ENCODE measurements around the gene LACTBL1.
"Not testable (repeated sequence)": the region's sequence is repeated elsewhere in the genome, so short reads cannot be mapped to it uniquely, and the experiment has no call there.

Gene LACTBL1, protein sequence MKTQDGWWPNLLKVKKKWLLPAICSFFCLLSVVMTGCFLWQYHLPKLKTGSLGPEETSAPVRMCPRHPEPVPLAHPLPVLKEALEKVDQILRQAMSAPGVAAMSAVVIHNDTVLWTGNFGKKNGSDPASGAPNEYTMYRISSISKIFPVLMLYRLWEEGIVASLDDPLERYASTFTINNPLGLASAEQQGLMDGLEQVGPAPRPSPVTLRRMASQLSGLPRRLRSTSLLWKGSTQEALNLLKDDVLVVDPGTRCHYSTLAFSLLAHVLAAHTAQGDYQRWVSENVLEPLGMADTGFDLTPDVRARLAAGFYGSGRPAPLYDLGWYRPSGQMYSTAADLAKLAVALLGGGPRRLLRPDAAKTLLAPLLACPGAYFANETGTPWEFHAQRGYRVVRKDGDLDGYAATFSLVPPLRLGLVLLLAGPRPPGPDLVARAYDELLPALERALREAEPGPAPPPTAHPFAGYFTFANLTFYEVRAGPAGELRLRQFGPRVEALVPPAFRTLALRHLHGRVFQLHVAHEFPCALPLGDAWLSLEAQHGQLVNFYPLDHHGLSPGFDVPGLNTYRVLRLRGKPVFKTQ

DNA sequence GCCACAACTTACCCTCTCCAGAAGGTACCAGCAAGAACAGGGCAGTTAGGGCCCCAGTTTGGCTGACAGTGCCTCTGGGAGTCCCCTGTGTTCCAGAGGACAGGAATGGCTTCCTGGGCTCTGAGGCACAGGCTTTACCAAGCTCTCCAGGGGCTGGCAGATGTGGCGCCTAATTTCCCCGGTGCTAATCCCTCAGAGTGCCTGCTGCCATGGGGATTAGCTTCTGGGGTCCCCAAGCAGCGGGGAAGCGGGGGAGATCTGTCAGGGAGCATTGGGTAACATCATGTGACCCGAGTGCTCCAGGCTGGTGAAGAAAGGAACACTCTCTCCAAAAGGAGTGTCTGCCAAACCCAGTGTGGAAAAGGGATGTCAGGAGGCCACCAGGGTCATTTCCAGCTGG lies at the start of gene LACTBL1:
Gene LACTBL1 (minus strand): TSS at position 107 of the 400 bp plus-strand sequence. CDS start 550 bp downstream, outside the sequence.
- DNase-seq (ENCODE audit: low read depth), result no peak

DNA sequence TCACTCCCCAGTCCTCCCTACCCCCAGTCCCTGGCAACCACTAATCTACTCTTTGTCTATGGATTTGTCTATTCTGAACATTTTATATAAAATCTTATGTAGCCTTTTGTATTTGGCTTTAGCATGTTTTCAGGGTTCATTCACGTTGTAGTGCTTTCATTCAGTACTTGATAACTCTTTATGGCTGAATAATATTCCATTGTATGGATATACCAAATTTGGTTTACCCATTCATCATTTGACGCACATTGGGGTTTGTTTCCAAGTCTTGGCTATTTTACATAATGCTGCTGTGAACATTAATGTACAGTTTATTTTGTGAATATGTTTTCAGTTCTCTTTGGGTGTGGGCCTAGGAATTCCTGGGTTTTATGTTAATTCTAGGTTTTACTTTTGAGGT lies 49.2 kb upstream of the LACTBL1 start:
- no peak for DNase-seq (ENCODE audit: low read depth)

DNA sequence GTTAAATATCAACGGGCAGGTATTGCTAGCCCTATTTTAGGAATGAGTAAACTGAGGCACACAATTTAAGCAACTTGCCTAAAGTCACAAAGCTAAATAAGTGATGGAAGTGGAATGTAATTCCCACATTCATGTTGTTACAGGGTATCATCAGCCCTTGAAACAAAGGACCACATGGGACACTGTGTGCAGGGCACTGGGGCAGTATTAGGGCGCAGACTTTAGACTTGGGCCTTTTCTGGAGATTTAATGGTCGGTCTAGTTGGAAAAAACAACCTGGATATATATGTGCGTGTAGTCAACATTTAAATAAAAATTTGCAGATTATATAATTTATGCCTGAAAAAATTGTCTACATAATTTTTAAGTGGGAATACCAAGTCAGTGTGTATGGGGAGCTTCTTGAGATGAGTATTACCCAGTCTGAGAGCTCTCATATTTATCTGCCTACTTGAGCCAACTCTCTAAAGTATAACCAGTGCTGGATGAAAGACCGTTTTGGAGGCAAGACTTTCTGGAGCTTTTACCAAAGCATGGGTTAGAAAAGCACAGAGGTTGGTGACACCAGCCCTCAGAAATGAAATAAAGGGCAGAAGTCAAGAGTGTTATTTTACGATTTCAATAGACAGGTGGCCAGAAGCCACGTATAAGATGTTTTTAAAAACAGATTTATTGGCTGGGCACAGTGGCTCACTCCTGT lies 48.2 kb upstream of the LACTBL1 start:
- DNase-seq (ENCODE audit: low read depth), result no peak

DNA sequence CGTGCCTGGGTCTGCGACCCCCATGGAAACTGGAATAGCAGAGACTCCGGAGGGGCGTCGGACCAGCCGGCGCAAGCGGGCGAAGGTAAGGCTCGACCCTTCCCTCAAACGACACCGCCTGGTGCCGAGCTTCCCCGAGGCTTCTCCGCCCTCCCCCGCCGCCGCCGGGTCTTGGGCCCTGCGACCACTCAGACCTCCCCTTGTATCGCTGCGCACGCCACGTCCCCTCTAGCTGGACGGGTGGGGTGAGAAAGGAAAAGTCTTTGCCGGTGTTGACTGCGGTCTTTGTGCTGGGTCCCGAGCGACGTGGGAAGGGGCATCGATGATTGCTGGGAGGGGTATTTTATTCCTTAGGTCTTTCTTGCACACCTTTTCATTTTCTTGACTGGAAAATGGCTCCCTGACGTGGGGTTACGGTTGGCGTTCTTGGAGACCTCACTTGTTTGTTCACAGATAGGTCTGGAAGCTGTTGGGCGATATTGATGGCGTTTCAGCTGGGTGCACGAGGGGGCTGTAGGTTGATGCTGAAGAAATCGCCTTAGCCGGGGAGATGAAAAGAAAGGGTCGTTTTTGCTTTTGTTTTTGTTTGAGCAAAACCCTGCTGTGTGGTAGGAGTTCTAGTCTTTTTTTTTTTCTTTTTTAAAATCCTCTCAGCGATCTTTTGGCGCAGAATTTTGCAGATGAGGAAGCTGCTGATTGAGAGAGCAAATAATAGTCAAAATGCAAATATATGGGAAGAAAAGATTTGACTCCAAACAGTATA lies 47.4 kb upstream of the LACTBL1 start:
- no peak for DNase-seq (ENCODE audit: low read depth)

DNA sequence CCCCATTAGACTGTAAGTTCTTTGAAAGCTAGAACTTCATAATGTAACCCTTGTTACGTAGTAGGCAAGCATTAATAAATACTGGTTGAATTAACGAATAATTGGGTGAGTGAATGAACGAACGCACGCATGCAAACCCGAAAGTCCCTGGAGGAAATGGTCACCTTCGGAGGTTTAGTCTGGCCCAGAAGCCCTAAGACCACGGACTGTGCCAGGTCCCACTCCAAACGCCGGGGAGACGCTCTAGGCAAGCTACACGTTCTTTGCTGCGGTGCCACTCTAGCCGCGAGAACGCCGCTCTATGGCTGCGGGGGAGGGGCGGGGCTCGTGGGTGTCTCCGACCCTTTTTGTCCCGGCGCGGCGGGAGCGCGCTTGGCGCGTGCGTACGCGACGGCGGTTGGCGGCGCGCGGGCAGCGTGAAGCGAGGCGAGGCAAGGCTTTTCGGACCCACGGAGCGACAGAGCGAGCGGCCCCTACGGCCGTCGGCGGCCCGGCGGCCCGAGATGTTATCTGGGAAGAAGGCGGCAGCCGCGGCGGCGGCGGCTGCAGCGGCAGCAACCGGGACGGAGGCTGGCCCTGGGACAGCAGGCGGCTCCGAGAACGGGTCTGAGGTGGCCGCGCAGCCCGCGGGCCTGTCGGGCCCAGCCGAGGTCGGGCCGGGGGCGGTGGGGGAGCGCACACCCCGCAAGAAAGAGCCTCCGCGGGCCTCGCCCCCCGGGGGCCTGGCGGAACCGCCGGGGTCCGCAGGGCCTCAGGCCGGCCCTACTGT lies 46.6 kb upstream of the LACTBL1 start, which contains the start of gene KDM1A:
Gene KDM1A (plus strand): TSS at position 375 of the 769 bp plus-strand sequence. CDS start 129 bp downstream, at position 504.
- DNase-seq (ENCODE audit: low read depth), result peak; percentile 92

DNA sequence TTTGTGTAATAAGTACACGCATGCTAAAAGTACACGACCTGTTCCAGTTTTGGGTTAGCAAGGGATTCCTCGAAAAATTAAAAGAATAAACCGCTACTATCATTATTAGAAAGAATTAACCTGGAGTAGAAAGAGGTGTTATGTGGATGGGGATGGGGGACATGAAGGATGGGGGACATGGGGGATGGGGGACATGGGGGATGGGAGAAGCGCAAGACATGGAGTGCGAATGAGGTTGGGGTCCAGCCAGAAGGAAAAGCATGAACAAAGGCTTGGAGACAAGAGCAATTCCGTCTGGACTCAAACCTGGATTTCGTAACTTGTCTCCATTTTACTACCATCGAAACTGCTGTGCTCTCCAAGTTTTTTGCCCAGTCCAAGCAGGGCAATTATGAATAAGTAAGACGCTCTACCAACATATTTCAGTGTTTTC lies 46.0 kb upstream of the LACTBL1 start:
- no peak for DNase-seq (ENCODE audit: low read depth)

DNA sequence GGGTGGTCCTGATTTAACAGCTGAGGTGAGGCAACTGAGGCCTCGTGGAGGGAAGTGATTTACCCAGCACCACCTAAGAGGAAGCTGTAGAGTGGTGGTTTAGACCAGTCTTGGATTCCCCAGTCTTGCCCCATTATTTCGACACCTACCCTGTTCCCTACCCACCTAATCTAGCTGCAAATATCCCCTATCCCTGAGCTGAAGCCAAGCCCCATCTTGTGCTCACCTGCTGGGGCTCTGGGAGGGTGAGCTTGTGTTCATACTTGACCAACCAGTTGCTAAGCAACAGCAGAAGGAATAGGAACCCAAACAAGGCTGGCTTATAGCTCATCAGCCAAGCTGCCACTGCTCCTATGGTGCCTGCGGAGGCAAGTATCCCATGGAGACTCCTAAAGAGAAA lies 41.0 kb upstream of the LACTBL1 start:
- DNase-seq (ENCODE audit: low read depth), result no peak

DNA sequence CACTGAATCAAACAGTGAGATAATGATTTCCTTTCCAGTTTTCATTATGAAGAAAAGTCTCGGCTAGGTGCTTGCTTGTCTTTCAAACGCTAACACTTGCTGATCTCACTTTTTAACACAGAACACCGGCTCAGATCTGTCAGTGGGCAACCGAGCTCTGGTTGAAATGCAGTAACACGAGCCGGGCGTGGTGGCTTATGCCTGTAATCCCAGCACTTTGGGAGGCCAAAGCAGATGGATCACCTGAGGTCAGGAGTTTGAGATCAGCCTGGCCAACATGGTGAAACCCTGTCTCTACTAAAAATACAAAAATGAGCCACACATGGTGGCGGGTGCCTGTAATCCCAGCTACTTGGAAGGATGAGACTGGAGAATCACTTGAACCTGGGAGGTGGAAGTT lies 37.4 kb upstream of the LACTBL1 start:
- not testable (repeated sequence) for DNase-seq (ENCODE audit: low read depth)

DNA sequence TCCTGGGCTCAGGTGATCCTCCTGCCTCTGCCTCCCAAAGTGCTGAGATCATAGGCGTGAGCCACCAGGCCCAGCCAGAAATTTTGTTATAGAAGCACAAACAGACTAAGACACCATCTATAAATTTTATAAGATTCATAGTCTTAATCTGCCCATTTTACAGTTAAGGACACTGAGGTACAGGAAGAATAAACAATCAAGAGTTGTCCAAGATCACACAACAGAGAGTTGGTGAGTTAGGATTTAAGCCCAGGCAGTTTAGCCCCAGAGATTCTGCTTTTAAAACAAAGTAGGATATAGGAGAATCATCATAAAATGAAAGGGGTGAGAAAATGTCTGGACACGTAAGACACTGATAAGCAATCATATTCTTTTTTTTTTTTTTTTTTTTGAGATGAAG lies 36.2 kb upstream of the LACTBL1 start:
- DNase-seq (ENCODE audit: low read depth), result no peak

DNA sequence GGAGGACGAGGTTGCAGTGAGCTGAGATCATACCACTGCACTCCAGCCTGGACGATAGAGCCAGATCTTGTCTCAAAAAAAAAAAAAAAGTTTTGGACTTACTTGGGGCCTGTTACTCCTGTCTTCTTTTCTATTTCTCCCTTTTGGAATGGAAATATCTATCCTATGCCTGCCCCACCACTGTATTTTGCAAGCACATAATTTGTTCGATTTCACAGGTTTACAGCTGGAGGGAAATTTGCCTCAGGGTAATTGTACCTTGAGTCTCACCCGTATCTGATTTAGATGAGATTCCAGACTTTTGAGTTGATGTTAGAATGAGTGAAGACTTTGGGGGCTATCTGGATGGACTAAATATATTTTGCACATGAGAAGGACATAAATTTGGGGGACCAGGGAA lies 34.4 kb upstream of the LACTBL1 start:
- no peak for DNase-seq (ENCODE audit: low read depth)

DNA sequence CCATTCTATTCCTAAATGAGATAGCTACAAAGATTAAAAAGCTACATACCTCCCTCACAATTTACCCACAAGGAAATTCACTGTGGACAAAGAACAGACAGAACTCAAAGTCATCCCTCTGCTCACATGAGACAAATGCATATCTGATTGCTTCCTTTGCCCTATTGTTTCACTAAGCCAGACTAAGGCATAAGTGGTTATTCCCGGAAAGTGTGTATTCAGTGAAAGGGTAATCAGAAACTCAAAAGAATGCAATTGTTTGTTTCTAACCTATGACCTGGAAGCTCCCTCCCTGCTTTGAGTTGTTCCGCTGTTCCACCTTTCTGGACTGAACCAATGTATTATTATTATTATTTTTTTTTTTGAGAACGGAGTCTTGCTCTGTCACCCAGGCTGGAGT lies 32.1 kb upstream of the LACTBL1 start:
- not testable (repeated sequence) for DNase-seq (ENCODE audit: low read depth)

DNA sequence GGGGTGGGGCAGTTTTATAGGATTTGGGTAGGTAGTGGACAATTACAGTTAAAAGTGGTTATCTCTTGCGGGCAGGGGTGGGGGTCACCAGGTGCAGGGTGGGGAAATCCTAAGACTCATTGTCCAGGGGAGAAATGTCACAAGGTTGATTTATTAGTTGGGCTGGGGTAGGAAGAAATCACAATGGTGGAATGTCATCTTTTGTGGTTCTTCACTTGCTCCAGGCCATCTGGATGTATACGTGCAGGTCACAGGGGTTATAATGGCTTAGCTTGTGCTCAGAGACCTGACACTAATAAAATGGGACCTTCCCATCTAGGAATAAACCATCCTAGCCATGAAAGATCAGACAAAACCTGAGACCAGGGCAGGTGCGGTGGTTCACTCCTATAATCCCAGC lies 31.4 kb upstream of the LACTBL1 start:
- no peak for DNase-seq (ENCODE audit: low read depth)

DNA sequence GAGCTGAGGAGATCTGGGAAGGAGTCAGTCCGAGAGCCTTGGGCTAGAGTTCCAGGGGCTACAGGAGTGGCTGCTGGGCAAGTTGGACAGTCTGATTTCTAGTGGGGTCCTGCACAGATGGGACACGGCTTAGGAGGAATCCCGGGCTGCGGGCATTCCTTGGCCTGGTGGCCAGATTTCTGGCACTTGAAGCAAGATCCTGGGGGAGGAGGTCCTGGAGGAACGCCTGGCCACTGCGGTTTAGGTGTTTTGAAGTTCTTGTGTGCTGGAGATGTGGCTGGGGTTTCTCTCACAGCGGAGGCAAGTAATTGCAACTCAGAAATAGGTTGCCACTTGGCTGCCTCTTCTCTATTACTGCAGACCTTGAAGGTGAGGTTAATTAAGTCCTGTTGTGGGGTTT lies 29.6 kb upstream of the LACTBL1 start:
- DNase-seq (ENCODE audit: low read depth), result not testable (repeated sequence)

DNA sequence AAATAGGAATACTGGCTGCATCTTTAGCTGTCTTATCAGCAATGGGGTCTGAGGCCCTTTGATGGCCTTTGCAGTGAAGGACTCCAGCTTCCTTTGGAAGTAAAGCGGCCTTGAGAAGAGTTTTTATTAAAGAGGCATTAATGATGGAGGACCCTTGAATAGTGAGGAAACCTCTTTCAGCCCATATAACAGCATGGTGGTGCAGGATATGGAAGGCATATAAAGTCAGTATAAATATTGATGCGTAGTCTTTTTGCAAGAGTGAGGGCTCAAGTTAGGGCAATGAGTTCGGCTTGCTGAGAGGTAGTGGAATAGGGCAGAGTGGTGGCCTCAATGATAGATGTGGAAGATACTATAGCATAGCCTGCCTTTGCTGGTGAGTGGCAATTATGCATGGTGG lies 27.5 kb upstream of the LACTBL1 start:
- DNase-seq (ENCODE audit: low read depth), result not testable (repeated sequence)

DNA sequence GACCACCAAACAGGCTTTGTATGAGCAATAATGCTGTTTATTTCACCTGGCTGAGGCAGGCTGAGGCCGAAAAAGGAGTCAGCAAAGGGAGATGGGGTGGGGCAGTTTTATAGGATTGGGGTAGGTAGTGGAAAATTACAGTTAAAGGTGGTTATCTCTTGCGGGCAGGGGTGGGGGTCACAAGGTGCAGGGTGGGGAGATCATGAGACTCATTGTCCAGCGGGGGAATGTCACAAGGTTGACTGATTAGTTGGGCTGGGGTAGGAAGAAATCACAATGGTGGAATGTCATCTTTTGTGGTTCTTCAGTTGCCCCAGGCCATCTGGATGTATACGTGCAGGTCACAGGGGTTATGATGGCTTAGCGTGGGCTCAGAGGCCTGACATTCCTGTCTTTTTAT lies 24.9 kb upstream of the LACTBL1 start:
- not testable (repeated sequence) for DNase-seq (ENCODE audit: low read depth)

DNA sequence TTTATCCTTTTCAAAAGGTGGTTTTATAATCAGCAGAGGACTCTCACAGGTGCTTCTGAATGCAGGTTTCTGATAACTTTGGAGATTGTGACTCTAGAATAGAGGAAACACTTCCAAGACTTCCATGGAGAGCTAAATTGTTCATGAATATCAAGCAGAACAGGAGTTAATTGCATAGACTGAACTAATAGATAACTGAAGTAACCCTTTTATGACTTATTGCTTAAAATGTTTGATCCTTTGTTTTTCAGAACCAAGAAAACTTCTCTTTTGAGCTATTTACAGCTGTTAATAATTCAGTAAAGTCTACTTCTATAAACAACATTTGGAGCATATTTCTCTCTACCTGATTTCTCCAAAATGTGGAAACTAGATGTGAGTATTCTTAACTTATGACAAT lies 23.1 kb upstream of the LACTBL1 start:
- DNase-seq (ENCODE audit: low read depth), result no peak

DNA sequence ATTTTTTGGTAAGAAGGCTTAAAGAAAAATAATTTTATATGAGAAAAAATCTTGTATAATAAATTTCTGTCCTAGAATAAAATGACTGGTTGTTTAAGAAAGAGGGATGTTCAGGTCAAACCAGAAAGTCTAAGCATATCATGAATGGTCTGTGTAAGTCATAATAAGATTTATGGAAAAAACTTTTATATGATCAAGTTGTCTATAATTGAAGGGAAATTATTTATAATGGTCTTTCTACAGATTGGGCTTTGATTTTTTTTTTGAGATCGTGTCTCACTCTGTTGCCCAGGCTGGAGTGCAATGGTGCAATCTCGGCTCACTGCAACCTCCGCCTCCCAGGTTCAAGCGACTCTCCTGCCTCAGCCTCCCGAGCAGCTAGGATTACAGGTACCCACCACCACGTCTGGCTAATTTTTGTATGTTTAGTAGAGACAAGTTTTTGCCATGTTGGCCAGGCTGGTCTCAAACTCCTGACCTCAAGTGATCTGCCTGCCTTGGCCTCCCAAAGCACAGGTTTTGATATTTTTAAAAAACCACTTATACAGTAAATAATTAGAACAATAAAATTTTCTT lies 20.6 kb upstream of the LACTBL1 start:
- not testable (repeated sequence) for DNase-seq (ENCODE audit: low read depth)

DNA sequence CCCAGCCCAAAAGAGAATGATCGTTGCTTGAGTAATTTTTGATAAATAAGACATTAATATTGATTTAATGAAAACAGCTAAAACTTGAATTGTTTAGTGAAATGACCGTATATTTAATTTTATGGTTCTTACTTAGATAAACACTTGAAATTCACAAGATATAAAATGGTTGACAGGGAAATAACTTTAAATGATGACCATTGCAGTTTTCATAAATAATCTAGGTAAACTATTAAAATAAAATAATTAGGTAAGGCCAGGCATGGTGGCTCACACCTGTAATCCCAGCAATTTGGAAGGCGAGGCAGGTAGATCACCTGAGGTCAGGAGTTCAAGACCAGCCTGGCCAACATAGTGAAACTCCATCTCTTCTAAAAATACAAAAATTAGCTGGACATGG lies 19.7 kb upstream of the LACTBL1 start:
- not testable (repeated sequence) for DNase-seq (ENCODE audit: low read depth)

DNA sequence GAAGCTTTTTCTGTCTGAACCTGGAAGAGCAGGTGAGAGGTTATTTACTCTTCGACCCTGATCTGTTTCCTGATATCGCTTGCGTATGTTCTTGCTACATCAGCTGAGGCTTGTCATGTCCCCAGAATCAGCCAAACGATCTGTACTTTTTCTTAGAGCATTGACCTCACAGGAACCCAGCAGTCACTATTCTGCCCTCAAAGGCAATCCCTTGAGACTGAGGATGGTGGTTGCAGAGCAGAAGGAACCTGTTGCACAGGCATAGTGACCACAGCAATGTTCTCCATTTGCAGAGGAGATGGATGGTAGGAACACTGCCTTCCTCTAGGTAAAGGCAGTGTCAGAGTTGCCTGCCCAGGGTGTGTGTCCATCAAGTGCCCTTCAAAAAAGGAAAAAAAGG lies 11.3 kb upstream of the LACTBL1 start:
- DNase-seq (ENCODE audit: low read depth), result no peak

DNA sequence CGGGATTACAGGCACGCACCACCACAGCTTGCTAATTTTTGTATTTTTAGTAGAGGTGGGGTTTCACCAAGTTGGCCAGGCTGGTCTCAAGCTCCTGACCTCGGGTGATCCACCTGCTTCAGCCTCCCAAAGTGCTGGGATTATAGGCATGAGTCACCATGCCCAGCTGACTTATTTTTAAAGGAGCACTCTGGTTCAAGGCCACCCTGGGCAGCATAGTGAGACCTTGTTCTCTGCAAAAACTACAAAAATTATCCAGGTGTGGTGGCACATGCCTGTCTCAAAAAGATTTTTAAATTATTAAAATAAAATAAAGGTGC lies 7.8 kb upstream of the LACTBL1 start:
- DNase-seq (ENCODE audit: low read depth), result not testable (repeated sequence)

DNA sequence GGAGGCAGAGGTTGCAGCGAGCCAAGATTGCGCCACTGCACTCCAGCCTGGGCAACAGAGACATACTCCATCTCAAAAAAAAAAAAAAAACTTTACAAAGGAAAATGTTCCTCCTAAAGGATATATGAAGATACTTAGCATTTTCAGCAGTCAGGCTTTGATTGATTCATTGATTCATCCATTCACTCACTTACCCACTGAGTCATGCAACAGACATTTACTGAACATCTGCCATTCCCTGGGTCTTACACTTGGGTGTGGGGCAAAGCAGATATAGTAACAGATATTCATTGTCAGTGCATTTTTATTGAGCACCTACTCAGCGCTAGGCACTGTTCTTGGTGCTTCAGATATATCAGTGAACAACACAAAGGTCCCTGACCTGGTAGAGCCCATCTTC lies 5.6 kb upstream of the LACTBL1 start:
- DNase-seq (ENCODE audit: low read depth), result no peak

Measured in stimulated activated CD4-positive, alpha-beta T cell treated with anti-CD3 and anti-CD28 coated beads, Interleukin-2, amount 100 ng/mL, for 4 hours (primary cell).